ENCODE data around the gene MRM1.

The MRM1 gene, protein sequence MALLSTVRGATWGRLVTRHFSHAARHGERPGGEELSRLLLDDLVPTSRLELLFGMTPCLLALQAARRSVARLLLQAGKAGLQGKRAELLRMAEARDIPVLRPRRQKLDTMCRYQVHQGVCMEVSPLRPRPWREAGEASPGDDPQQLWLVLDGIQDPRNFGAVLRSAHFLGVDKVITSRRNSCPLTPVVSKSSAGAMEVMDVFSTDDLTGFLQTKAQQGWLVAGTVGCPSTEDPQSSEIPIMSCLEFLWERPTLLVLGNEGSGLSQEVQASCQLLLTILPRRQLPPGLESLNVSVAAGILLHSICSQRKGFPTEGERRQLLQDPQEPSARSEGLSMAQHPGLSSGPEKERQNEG

DNA sequence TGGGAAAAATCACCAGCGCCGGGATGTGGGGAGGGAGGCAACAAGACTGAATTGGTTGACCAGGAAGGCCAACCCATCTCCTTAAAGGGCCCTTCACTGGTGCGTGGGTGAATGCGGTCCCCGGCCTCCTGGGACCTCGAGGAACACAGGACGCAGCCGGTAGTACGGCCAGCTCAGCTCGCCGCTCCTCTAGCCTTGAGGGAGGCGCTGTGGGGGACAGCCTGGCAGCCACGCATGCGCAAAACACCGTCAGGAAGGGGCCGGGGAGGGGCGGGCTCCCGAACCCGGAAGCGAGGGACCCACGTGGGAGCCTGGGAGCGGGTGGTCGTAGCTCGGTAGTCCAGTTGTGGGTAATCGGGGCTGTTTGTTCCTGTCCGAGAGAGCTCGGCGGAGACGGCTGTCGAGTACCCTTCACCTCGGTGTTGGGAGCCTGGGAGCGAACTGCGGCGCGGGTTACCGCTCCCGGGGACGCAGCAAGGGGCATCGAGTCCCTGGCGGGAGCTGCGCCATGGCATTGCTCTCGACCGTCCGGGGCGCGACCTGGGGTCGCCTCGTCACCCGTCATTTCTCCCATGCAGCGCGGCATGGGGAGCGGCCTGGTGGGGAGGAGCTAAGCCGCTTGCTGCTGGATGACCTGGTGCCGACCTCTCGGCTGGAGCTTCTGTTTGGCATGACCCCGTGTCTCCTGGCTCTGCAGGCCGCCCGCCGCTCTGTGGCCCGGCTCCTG, at the start of gene MRM1:
Gene MRM1, plus strand, starts transcription at position 281 of the 727 bp plus-strand sequence. Its CDS starts 228 bp downstream, at position 509.
- peak within 1 kb of the TSS; percentile 86 for H3K9ac ChIP-seq (ENCODE audit: low read depth, low read length)
- no peaks in the 10 kb centered on the region; the same call in 1 of the 2 replicates for H3K36me3 ChIP-seq (ENCODE audit: insufficient read depth, low read length)
- peaks cover 16% of the 10 kb centered on the region for H3K4me1 ChIP-seq (ENCODE audit: insufficient read depth, low read length)
- H3K9me3 ChIP-seq (ENCODE audit: control insufficient read depth, insufficient read depth, low read length), result no peaks in the 10 kb centered on the region

DNA sequence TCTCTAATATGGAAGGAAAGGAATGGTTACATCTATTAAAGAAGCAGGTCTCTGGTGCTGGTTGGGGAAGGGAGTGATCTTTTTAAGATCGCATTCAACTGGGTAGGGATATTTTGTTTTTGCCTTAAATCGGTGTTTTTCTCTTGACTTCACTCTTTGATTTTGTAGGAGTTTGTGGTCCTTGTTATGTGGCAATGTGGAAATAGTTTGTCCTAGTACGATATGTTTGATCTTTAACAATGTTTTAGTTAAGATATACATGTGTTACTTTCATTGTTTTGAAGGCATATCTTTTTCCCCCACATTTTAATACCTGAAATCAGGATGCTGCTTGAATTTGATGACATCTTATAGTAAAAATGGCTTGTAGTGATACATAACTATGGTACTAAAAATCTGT, 47.9 kb upstream of the MRM1 start:
- Histone ChIP-seq H3K9ac (ENCODE audit: low read depth, low read length) (no peak overlapping the region), H3K36me3 (ENCODE audit: insufficient read depth, low read length) (peaks cover 7% of the 10 kb centered on the region), H3K4me1 (ENCODE audit: insufficient read depth, low read length) (no peaks in the 10 kb centered on the region), H3K9me3 (ENCODE audit: control insufficient read depth, insufficient read depth, low read length) (no peaks in the 10 kb centered on the region)

DNA sequence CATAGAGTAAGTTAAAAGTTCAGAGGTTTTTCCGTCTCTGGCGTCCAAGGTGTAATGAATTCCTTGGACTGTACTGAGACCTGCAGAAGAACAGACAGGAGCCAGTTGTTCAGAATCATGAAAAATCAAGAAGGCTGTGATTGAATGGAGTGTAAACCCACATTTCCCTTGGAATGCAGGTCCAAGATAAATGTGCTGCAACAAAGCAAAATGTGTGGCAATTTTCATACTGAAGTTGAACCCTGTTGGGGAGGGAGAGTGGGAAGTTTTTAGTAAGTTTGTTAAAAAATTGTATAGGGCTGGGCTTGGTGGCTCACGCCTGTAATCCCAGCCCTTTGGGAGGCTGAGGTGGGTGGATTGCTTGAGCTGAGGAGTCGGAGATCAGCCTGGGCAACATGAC, 35.3 kb upstream of the MRM1 start:
- H3K36me3 ChIP-seq (ENCODE audit: insufficient read depth, low read length), result peaks cover 10% of the 10 kb centered on the region
- no peaks in the 10 kb centered on the region for H3K4me1 ChIP-seq (ENCODE audit: insufficient read depth, low read length)
- H3K9me3 ChIP-seq (ENCODE audit: control insufficient read depth, insufficient read depth, low read length), result no peaks in the 10 kb centered on the region
- H3K9ac ChIP-seq (ENCODE audit: low read depth, low read length), result no peak overlapping the region

- Histone ChIP-seq H3K36me3 (ENCODE audit: insufficient read depth, low read length) (peaks cover 12% of the 10 kb centered on the region), H3K4me1 (ENCODE audit: insufficient read depth, low read length) (no peaks in the 10 kb centered on the region)
These were observed 26.4 kb upstream of the MRM1 start for GRCh38 chr17:36575028-36575427.

DNA sequence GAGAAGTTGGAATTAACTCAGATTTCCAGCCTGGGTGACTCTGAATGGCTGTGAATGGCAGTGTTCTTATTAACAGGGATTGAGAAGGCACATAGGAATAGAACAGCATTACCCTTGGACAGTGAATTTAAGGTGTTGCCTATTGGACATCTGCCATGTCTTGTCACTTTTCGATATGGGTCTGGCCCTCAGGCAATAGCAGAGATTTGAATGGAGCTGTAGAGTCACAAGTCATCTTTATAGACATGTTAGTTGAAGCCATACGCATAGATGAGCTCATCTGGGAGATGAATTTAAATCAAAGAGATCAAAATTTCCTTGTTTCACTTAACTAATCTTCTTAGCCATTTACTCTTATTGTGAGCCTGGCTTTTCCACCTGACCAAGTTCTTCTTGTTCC, 24.6 kb upstream of the MRM1 start:
- Histone ChIP-seq H3K9me3 (ENCODE audit: control insufficient read depth, insufficient read depth, low read length) (no peaks in the 10 kb centered on the region), H3K36me3 (ENCODE audit: insufficient read depth, low read length) (peaks cover 8% of the 10 kb centered on the region), H3K9ac (ENCODE audit: low read depth, low read length) (no peak overlapping the region), H3K4me1 (ENCODE audit: insufficient read depth, low read length) (no peaks in the 10 kb centered on the region)

More at GRCh38 chr17:36575028-36575427, 26.4 kb upstream of the MRM1 start:
- Histone ChIP-seq H3K9me3 (ENCODE audit: control insufficient read depth, insufficient read depth, low read length) (no peaks in the 10 kb centered on the region), H3K9ac (ENCODE audit: low read depth, low read length) (no peak overlapping the region)

DNA sequence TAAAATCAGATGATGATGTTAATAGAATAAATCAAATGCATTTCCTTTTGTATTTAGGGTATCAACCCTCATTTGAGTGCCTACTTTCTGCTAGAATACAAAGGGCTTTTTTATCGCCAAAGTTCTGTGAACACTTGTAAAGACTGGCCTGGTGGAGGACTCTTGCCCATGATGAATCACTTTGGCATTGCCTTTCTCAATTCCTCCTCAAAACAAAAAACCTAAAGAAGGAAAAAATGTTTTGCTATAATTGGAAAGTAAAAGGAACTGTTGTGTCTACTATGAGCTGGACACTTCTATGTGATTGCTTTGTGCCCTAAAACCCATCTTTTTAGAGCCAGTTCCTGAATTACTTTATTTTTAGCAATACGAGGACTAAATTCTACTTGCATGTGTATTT, 22.7 kb upstream of the MRM1 start:
- H3K9me3 ChIP-seq (ENCODE audit: control insufficient read depth, insufficient read depth, low read length), result no peaks in the 10 kb centered on the region
- H3K4me1 ChIP-seq (ENCODE audit: insufficient read depth, low read length), result no peaks in the 10 kb centered on the region
- H3K36me3 ChIP-seq (ENCODE audit: insufficient read depth, low read length), result peaks cover 8% of the 10 kb centered on the region
- no peak overlapping the region for H3K9ac ChIP-seq (ENCODE audit: low read depth, low read length)

- Histone ChIP-seq H3K9ac (ENCODE audit: low read depth, low read length) (no peak overlapping the region), H3K36me3 (ENCODE audit: insufficient read depth, low read length) (peaks cover 15% of the 10 kb centered on the region), H3K4me1 (ENCODE audit: insufficient read depth, low read length) (no peaks in the 10 kb centered on the region), H3K9me3 (ENCODE audit: control insufficient read depth, insufficient read depth, low read length) (no peaks in the 10 kb centered on the region; the same call in 1 of the 2 replicates)
These were observed 17.6 kb upstream of the MRM1 start for GRCh38 chr17:36583787-36584186.

DNA sequence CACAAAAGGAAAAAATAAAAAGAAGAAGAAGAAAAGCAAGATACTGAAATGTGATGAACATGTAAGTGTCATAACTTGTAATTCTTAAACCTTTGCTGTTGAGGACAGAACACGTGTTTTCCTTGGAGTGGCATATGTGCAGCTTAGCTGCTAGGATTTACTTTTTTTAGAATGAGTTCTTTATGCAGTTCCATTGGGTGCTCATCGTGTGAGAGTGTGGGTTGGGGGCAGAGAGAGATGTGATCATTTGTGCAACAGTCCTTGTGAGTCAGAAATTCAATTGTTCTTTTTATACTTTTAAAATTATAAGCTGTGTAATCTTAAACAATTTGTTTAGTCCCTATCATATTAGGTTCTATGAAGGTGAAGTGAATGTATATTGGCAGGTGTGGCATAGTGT, 15.2 kb upstream of the MRM1 start:
- H3K36me3 ChIP-seq (ENCODE audit: insufficient read depth, low read length), result peaks cover 10% of the 10 kb centered on the region
- no peak overlapping the region for H3K9ac ChIP-seq (ENCODE audit: low read depth, low read length)

GRCh38 chr17:36590082-36590481, 11.3 kb upstream of the MRM1 start:
- peaks cover 5% of the 10 kb centered on the region for H3K36me3 ChIP-seq (ENCODE audit: insufficient read depth, low read length)
- no peaks in the 10 kb centered on the region for H3K9me3 ChIP-seq (ENCODE audit: control insufficient read depth, insufficient read depth, low read length)
- H3K9ac ChIP-seq (ENCODE audit: low read depth, low read length), result no peak overlapping the region
- H3K4me1 ChIP-seq (ENCODE audit: insufficient read depth, low read length), result peaks cover 5% of the 10 kb centered on the region; the same call in 1 of the 2 replicates

More for the DNA sequence above, 15.2 kb upstream of the MRM1 start:
- Histone ChIP-seq H3K9me3 (ENCODE audit: control insufficient read depth, insufficient read depth, low read length) (no peaks in the 10 kb centered on the region; the same call in 1 of the 2 replicates), H3K4me1 (ENCODE audit: insufficient read depth, low read length) (no peaks in the 10 kb centered on the region)

- Histone ChIP-seq H3K9ac (ENCODE audit: low read depth, low read length) (peak within 1 kb of the TSS; percentile 78), H3K36me3 (ENCODE audit: insufficient read depth, low read length) (peaks cover 5% of the 10 kb centered on the region), H3K9me3 (ENCODE audit: control insufficient read depth, insufficient read depth, low read length) (no peaks in the 10 kb centered on the region), H3K4me1 (ENCODE audit: insufficient read depth, low read length) (peaks cover 5% of the 10 kb centered on the region; the same call in 1 of the 2 replicates)
These were observed 9.7 kb upstream of the MRM1 start, which contains the start of gene DHRS11 for GRCh38 chr17:36591434-36592315. DHRS11 (plus strand) TSS chr17:36591879; CDS start chr17:36592010, 131 bp downstream.

- peaks cover under 1% of the 10 kb centered on the region; the same call in 1 of the 2 replicates for H3K36me3 ChIP-seq (ENCODE audit: insufficient read depth, low read length)
These were observed 9.1 kb upstream of the MRM1 start for GRCh38 chr17:36592316-36592715.

GRCh38 chr17:36592716-36593321, 8.6 kb upstream of the MRM1 start:
- peaks cover 5% of the 10 kb centered on the region; the same call in 1 of the 2 replicates for H3K4me1 ChIP-seq (ENCODE audit: insufficient read depth, low read length)
- no peaks in the 10 kb centered on the region; the same call in 1 of the 2 replicates for H3K36me3 ChIP-seq (ENCODE audit: insufficient read depth, low read length)
- H3K9me3 ChIP-seq (ENCODE audit: control insufficient read depth, insufficient read depth, low read length), result no peaks in the 10 kb centered on the region
- peak overlapping the region; percentile 78 for H3K9ac ChIP-seq (ENCODE audit: low read depth, low read length)

More at GRCh38 chr17:36592316-36592715, 9.1 kb upstream of the MRM1 start:
- H3K4me1 ChIP-seq (ENCODE audit: insufficient read depth, low read length), result peaks cover 5% of the 10 kb centered on the region; the same call in 1 of the 2 replicates
- H3K9me3 ChIP-seq (ENCODE audit: control insufficient read depth, insufficient read depth, low read length), result no peaks in the 10 kb centered on the region
- peak overlapping the region; percentile 78 for H3K9ac ChIP-seq (ENCODE audit: low read depth, low read length)

GRCh38 chr17:36593656-36594316, 7.6 kb upstream of the MRM1 start:
- Histone ChIP-seq H3K4me1 (ENCODE audit: insufficient read depth, low read length) (peaks cover 5% of the 10 kb centered on the region; the same call in 1 of the 2 replicates), H3K36me3 (ENCODE audit: insufficient read depth, low read length) (no peaks in the 10 kb centered on the region; the same call in 1 of the 2 replicates), H3K9me3 (ENCODE audit: control insufficient read depth, insufficient read depth, low read length) (no peaks in the 10 kb centered on the region), H3K9ac (ENCODE audit: low read depth, low read length) (no peak overlapping the region)

Data from ES-I3 (cell line).